GM23338 (cell line): ENCODE measurements around the gene CNTRL. TPM values are rescaled to one million over a fixed set of nuclear protein-coding genes. Genes with fewer than 3 reads are reported as not detected.

Experiments
- ATAC-seq: fragments of 200-7000 bp; cut with Tn5 transposase; 3 replicates; pipeline ENCODE4 v1.9.1; 2020
- DNase-seq: peaks from one replicate; pipeline ENCODE4 v3.0.0-alpha.2; 2015; ENCODE audit warnings: low spot score
- H2AFZ ChIP-seq: fragments of 200-600 bp; sonication (generic); 2 replicates; pipeline ENCODE4 v1.8.0; 2016; ENCODE audit warnings: antibody characterized with exemption, mild to moderate bottlenecking, moderate library complexity
- H3F3A ChIP-seq: fragments of 200-600 bp; sonication (generic); replicated peaks from 2 replicates; pipeline ENCODE4 v1.8.0; 2017; ENCODE audit warnings: antibody characterized with exemption, mixed run types, low read depth
- H3K27ac ChIP-seq: fragments of 200-600 bp; sonication (generic); 2 replicates; pipeline ENCODE4 v1.6.1; 2016; ENCODE audit warnings: low read depth
- H3K27me3 ChIP-seq: fragments of 200-600 bp; sonication (generic); 2 replicates; pipeline ENCODE4 v1.8.0; 2016; ENCODE audit warnings: mild to moderate bottlenecking, mixed run types, moderate library complexity; ENCODE audit not compliant: insufficient read depth
- H3K36me3 ChIP-seq: fragments of 200-600 bp; sonication (generic); 2 replicates; pipeline ENCODE4 v1.8.0; 2016; ENCODE audit warnings: mild to moderate bottlenecking; ENCODE audit not compliant: insufficient read depth
- H3K4me1 ChIP-seq: fragments of 200-600 bp; sonication (generic); 2 replicates; pipeline ENCODE4 v1.8.0; 2016; ENCODE audit warnings: mild to moderate bottlenecking, moderate library complexity; ENCODE audit not compliant: insufficient read depth
- H3K4me2 ChIP-seq: fragments of 200-600 bp; sonication (generic); 2 replicates; pipeline ENCODE4 v1.7.1; 2017; ENCODE audit warnings: mixed run types
- H3K4me3 ChIP-seq: fragments of 200-600 bp; sonication (generic); 2 replicates; pipeline ENCODE4 v1.6.1; 2016; ENCODE audit warnings: mixed run types
- H3K79me2 ChIP-seq: fragments of 200-600 bp; sonication (generic); replicated peaks from 2 replicates; pipeline ENCODE4 v1.8.0; 2017; ENCODE audit warnings: mild to moderate bottlenecking; ENCODE audit not compliant: insufficient read depth
- H3K9me2 ChIP-seq: fragments of 200-600 bp; sonication (generic); 2 replicates; pipeline ENCODE4 v1.8.0; 2017; ENCODE audit not compliant: insufficient read depth
- H4K20me1 ChIP-seq: fragments of 200-600 bp; sonication (generic); replicated peaks from 2 replicates; pipeline ENCODE4 v1.8.0; 2017; ENCODE audit warnings: mild to moderate bottlenecking; ENCODE audit not compliant: insufficient read depth
- H3K27ac Mint-ChIP-seq: 2 replicates; pipeline ENCODE4 v1.8.0; 2020; ENCODE audit warnings: inconsistent platforms, mild to moderate bottlenecking, moderate library complexity, mixed read lengths
- H3K27me3 Mint-ChIP-seq: 3 replicates; pipeline ENCODE4 v1.8.0; 2022; ENCODE audit warnings: low read depth, mild to moderate bottlenecking, moderate library complexity, mixed read lengths, inconsistent platforms; ENCODE audit not compliant: insufficient read depth, poor library complexity
- H3K36me3 Mint-ChIP-seq: 3 replicates; pipeline ENCODE4 v1.8.0; 2021; ENCODE audit warnings: low read depth, mild to moderate bottlenecking, inconsistent platforms, moderate library complexity, mixed read lengths
- H3K4me1 Mint-ChIP-seq: 3 replicates; pipeline ENCODE4 v1.8.0; 2020; ENCODE audit warnings: mild to moderate bottlenecking, inconsistent platforms, mixed read lengths
- H3K4me3 Mint-ChIP-seq: 3 replicates; pipeline ENCODE4 v1.8.0; 2021; ENCODE audit warnings: moderate library complexity, mild to moderate bottlenecking, inconsistent platforms, mixed read lengths
- H3K9me3 Mint-ChIP-seq: 3 replicates; pipeline ENCODE4 v1.8.0; 2020; ENCODE audit warnings: moderate library complexity, mild to moderate bottlenecking, inconsistent platforms, mixed read lengths
- EZH2 ChIP-seq: fragments of 200-600 bp; sonication (generic); IDR thresholded peaks from one replicate; pipeline ENCODE4 v1.8.0; 2017; ENCODE audit warnings: antibody characterized with exemption, mild to moderate bottlenecking, low read depth; ENCODE audit not compliant: unreplicated experiment
- NANOG ChIP-seq: IDR thresholded peaks from 2 replicates; pipeline ENCODE4 v1.6.1; 2016; ENCODE audit warnings: antibody characterized with exemption, borderline replicate concordance
- REST ChIP-seq: IDR thresholded peaks from one replicate; pipeline ENCODE4 v1.6.1; 2018; ENCODE audit warnings: antibody characterized with exemption; ENCODE audit not compliant: unreplicated experiment
- ZNF462 ChIP-seq: fragments of 250-450 bp; sonication (Bioruptor Pico); IDR thresholded peaks from 2 replicates; pipeline ENCODE4 v1.5.0; 2020; ENCODE audit warnings: mild to moderate bottlenecking, moderate library complexity
- polyA plus RNA-seq: library from polyadenylated mRNA; unstranded; fragments of >200 nt; fragmentation: Nextera tagmentation; extraction: Ambion mirVana; gene quantifications from 2 replicates; pipeline ENCODE4 v1.2.1, GENCODE V29; 2016
- total RNA-seq: library from RNA; depleted of rRNA; stranded (reverse); fragments of >200 nt; shearing (Covaris generic); gene quantifications from 2 replicates; pipeline ENCODE4 v1.2.3, GENCODE V29; 2014

The CNTRL gene
- total and polyA plus RNA-seq, 2 experiments from 2014 or later: 9.2 to 11.7 TPM

- peaks cover 1% of the 10 kb centered on the region; the same call in 1 of the 2 replicates for H3K4me1 ChIP-seq
- no peaks in the 10 kb centered on the region; the same call in 2 of the 3 replicates for H3K4me1 Mint-ChIP-seq
- no peak overlapping the region for H3K4me3 Mint-ChIP-seq
- no peaks in the 10 kb centered on the region; the same call in 2 of the 3 replicates for H3K9me3 Mint-ChIP-seq
- no peaks in the 10 kb centered on the region for H3K9me2 ChIP-seq
- TF ChIP-seq NANOG: no peak
- no peak for TF ChIP-seq EZH2
- TF ChIP-seq ZNF462 (CRISPR knock-in tag): no peak
- TF ChIP-seq REST: no peak
- H3F3A ChIP-seq: no peaks in the 10 kb centered on the region
- H3K27me3 Mint-ChIP-seq: peaks cover 24% of the 10 kb centered on the region
- H3K27me3 ChIP-seq: peaks cover 52% of the 10 kb centered on the region
- no peaks in the 10 kb centered on the region for H3K36me3 ChIP-seq
- no peak overlapping the region for H3K4me2 ChIP-seq
- peaks cover 5% of the 10 kb centered on the region; the same call in 2 of the 3 replicates for H3K36me3 Mint-ChIP-seq
- no peak overlapping the region for H3K4me3 ChIP-seq
- ATAC-seq (no peak), DNase-seq (no peak)
- H3K79me2 ChIP-seq: no peaks in the 10 kb centered on the region
- no peak overlapping the region for H2AFZ ChIP-seq
- peaks cover 16% of the 10 kb centered on the region for H4K20me1 ChIP-seq
- H3K27ac Mint-ChIP-seq: no peak overlapping the region
- H3K27ac ChIP-seq: no peak overlapping the region
Observed at GRCh38 chr9:121067640-121068039, 7.1 kb upstream of the CNTRL start.
